ENCODE data around the gene SCGN.

SCGN gene

DNA sequence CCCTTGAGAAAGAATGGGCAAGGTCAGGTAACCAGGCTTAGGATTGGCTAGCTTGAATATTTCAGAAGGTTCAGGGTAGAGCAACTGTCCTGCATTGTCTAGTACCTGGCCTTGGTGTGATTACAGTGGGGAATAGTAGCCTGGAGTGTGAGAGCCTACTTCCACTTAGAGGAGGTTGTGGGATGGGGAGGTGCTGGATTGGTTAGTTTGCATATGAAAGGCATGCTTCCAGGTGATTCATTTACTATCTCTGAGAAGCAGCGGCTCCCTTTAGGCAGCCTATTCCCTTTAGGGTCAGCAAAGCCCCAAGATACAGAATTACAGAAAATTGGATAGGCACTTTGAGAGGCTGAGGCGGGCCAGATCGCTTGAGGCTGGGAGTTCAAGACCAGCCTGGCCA is 25.0 kb upstream of the SCGN start:
- TF ChIP-seq, protein P1, sequence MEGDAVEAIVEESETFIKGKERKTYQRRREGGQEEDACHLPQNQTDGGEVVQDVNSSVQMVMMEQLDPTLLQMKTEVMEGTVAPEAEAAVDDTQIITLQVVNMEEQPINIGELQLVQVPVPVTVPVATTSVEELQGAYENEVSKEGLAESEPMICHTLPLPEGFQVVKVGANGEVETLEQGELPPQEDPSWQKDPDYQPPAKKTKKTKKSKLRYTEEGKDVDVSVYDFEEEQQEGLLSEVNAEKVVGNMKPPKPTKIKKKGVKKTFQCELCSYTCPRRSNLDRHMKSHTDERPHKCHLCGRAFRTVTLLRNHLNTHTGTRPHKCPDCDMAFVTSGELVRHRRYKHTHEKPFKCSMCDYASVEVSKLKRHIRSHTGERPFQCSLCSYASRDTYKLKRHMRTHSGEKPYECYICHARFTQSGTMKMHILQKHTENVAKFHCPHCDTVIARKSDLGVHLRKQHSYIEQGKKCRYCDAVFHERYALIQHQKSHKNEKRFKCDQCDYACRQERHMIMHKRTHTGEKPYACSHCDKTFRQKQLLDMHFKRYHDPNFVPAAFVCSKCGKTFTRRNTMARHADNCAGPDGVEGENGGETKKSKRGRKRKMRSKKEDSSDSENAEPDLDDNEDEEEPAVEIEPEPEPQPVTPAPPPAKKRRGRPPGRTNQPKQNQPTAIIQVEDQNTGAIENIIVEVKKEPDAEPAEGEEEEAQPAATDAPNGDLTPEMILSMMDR (IDR thresholded peaks at IDR 0.05), result no peak
- H3K9ac ChIP-seq, result no peak overlapping the region
- H3K4me1 ChIP-seq, result no peaks in the 10 kb centered on the region
- no peaks in the 10 kb centered on the region for H3K79me2 ChIP-seq
- no peak overlapping the region for H3K4me3 ChIP-seq (ENCODE audit: low read depth, low read length)
- H2AFZ ChIP-seq, result no peak overlapping the region
- no peaks in the 10 kb centered on the region for H3K9me3 ChIP-seq (ENCODE audit: control insufficient read depth, low read length)
- no peaks in the 10 kb centered on the region for H3K27me3 ChIP-seq (ENCODE audit: control insufficient read depth, insufficient read depth, low read length)
- H3K4me2 ChIP-seq (ENCODE audit: low read length), result no peak overlapping the region
- no peaks in the 10 kb centered on the region for H3K36me3 ChIP-seq (ENCODE audit: control insufficient read depth, insufficient read depth, low read length)
- no peak overlapping the region for H3K27ac ChIP-seq

DNA sequence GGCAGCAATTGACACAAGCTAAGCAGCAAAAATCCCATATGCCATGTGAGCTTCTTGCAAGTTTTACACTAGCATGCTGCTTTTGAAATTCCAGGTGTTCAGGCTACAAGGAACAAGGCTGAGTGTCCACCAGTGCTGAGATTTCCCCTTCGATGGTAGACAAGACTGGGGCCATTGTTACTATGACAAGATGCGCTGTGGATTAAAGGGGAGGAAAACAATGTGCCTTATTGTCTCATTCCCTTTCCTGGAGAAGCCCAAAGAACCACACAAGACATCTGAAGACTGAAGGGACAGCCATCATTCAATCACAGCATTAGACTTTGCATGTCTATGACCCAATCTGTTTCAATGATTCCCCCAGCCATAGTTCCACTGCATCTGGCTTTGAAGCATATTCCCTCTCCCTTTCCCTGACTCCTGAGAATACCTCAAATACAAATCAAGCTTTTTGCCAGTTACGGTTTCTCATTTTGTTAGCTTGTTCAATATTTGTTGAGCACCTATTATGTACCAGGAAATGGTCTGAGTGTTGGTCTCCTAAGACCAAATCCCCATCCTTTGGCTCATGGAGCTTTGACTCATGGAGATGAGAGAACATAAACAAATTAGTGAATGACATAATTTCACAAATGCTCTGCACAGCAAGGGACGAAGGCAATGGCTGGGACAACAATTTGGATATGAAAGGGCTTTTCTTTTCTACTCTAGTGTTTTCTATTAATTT is 23.4 kb upstream of the SCGN start:
- no peaks in the 10 kb centered on the region for H3K36me3 ChIP-seq (ENCODE audit: control insufficient read depth, insufficient read depth, low read length)
- H3K9ac ChIP-seq, result no peak overlapping the region
- H3K27me3 ChIP-seq (ENCODE audit: control insufficient read depth, insufficient read depth, low read length), result no peaks in the 10 kb centered on the region

DNA sequence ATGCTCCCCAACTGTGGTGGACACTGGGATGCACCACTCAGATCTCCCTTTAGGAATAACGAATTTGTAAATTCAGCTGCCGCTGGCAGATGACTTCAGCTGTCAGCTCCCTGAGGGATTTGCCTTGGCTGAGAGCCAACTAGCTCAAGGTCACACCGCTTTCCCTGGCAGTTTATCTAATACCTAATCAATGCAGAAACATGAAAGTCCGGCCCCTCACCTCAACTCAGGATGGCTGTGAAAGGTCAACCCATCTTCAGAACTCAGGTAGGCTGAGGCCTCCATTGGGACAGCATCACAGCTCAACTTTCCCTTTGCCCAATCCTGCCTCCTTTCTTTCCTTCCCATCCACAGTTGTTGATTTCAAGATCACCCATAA is 22.8 kb upstream of the SCGN start:
- Histone ChIP-seq H3K27me3 (ENCODE audit: control insufficient read depth, insufficient read depth, low read length) (no peaks in the 10 kb centered on the region), H3K27ac (no peak overlapping the region), H3K4me3 (ENCODE audit: low read depth, low read length) (no peak overlapping the region), H3K4me1 (no peaks in the 10 kb centered on the region), H3K9me3 (ENCODE audit: control insufficient read depth, low read length) (no peaks in the 10 kb centered on the region), H3K79me2 (no peaks in the 10 kb centered on the region), H3K9ac (no peak overlapping the region), H3K36me3 (ENCODE audit: control insufficient read depth, insufficient read depth, low read length) (no peaks in the 10 kb centered on the region), H3K4me2 (ENCODE audit: low read length) (no peak overlapping the region), H2AFZ (no peak overlapping the region)
- TF ChIP-seq, protein P1 (IDR thresholded peaks at IDR 0.05), result no peak

More for the DNA sequence above, 23.4 kb upstream of the SCGN start:
- H3K27ac ChIP-seq, result no peak overlapping the region
- H3K9me3 ChIP-seq (ENCODE audit: control insufficient read depth, low read length), result no peaks in the 10 kb centered on the region
- H2AFZ ChIP-seq, result no peak overlapping the region
- H3K4me2 ChIP-seq (ENCODE audit: low read length), result no peak overlapping the region
- TF ChIP-seq, protein P1 (IDR thresholded peaks at IDR 0.05), result no peak
- no peak overlapping the region for H3K4me3 ChIP-seq (ENCODE audit: low read depth, low read length)
- H3K79me2 ChIP-seq, result no peaks in the 10 kb centered on the region
- H3K4me1 ChIP-seq, result no peaks in the 10 kb centered on the region

DNA sequence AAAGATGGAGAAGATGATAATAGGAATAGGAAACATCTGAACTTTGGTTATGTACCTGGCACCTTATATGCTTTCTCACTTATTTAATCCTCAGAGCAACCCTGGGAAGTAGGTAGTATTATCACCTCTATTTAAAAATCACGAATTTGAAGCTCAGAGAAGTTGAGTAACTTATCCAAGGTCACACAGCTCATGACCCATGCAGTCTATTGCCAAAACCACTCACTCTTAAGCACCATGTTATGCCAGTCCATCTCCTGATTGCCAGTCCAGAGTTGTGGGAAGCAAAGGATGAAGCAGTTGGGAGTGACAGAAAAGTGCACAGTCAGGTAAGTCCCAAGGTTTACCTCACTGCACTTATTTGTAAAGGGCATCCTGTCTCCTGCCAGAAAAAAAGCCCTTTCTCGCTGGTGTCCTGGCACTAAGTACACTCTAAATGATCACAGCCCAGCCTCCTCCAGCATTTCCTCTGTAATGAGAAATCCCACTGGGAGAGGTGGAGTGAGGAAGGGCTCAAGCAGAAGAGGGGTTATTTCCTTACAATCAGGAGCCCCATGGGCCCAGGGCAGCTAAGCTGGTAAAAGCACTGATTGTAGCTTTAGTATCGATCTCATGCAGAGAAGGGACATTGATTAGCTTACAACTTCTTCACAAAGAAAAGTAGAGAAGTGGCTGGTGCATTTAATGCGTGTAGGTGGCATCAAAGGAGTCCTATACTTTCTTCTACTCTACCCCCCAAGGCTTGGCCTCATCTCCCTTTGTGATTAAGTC is 21.3 kb upstream of the SCGN start:
- H3K4me1 ChIP-seq, result no peaks in the 10 kb centered on the region
- H3K9ac ChIP-seq, result no peak overlapping the region
- no peak overlapping the region for H3K4me3 ChIP-seq (ENCODE audit: low read depth, low read length)
- no peak overlapping the region for H3K27ac ChIP-seq
- no peaks in the 10 kb centered on the region for H3K27me3 ChIP-seq (ENCODE audit: control insufficient read depth, insufficient read depth, low read length)
- no peak overlapping the region for H3K4me2 ChIP-seq (ENCODE audit: low read length)
- no peaks in the 10 kb centered on the region for H3K79me2 ChIP-seq
- no peak overlapping the region for H2AFZ ChIP-seq
- H3K9me3 ChIP-seq (ENCODE audit: control insufficient read depth, low read length), result no peaks in the 10 kb centered on the region
- TF ChIP-seq, protein P1 (IDR thresholded peaks at IDR 0.05), result no peak
- H3K36me3 ChIP-seq (ENCODE audit: control insufficient read depth, insufficient read depth, low read length), result no peaks in the 10 kb centered on the region

All from parathyroid adenoma (tissue), 2 donors.